ENCODE results near the gene OLFML2B. TPM values are rescaled to one million over a fixed set of nuclear protein-coding genes. Genes with fewer than 3 reads are reported as not detected.
"Not testable (repeated sequence)": the region's sequence is repeated elsewhere in the genome, so short reads cannot be mapped to it uniquely, and the experiment has no call there.

Gene OLFML2B
- total RNA-seq, 1 experiment from 2014 or later: not detected

GRCh38 chr1:162020150-162020549, 3.5 kb downstream of the OLFML2B start:
- ChIA-PET POLR2A (no interaction called here), CTCF (interaction anchor here (0.7 to 4.9 kb wide), 6 partner anchors 16 to 356 kb away, joined by 3 to 40 read pairs (median 4); no protein-coding TSS in a partner anchor)
- H3K4me3 Mint-ChIP-seq (ENCODE audit: unreplicated experiment): no peak overlapping the region
- no peaks in the 10 kb centered on the region for H3K9me3 Mint-ChIP-seq (ENCODE audit: unreplicated experiment)
- no peaks in the 10 kb centered on the region for H3K36me3 Mint-ChIP-seq (ENCODE audit: insufficient read depth, unreplicated experiment)
- DNase-seq (ENCODE audit: unreplicated experiment): no peak
- H3K4me1 Mint-ChIP-seq (ENCODE audit: insufficient read depth, unreplicated experiment): peaks cover 16% of the 10 kb centered on the region
- intact Hi-C loops (cut with micrococcal nuclease): loop anchor here (5.0 kb wide), 2 partner anchors 58 to 113 kb away; no protein-coding TSS in a partner anchor
- BruUV-seq (replicated peaks): no TSS peak
- H3K27ac Mint-ChIP-seq (ENCODE audit: low read depth, unreplicated experiment): no peak overlapping the region
- H3K27me3 Mint-ChIP-seq (ENCODE audit: insufficient read depth, unreplicated experiment): peaks cover 32% of the 10 kb centered on the region
- no peak for TF ChIP-seq CTCF (IDR thresholded peaks at IDR 0.05; ENCODE audit: unreplicated experiment)

DNA sequence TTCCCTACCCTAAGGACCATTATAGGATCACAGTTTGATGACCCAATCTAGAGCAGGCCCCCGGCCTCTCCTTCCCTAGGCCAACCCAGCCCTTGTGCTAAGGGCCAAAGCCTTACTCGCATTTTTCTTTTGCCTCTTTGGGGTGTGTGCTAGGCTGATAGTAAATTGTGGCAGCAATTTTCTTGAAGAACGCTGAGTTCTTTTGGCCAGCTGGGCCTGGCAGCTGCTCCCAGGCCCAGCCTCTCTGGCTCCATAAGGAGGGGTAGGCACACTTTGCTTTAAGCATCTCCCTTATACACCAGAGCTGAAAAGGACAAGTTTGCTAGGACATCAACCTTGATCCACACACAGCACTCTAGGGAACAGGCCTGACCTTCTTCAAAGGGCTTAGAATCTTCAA, 4.2 kb downstream of the OLFML2B start:
- CTCF ChIA-PET: interaction anchor here (0.6 to 4.9 kb wide), 11 partner anchors 16 to 236 kb away, joined by 3 to 40 read pairs (median 3); no protein-coding TSS in a partner anchor
- peaks cover 14% of the 10 kb centered on the region for H3K4me1 Mint-ChIP-seq (ENCODE audit: insufficient read depth, unreplicated experiment)
- no peak for TF ChIP-seq CTCF (IDR thresholded peaks at IDR 0.05; ENCODE audit: unreplicated experiment)

DNA sequence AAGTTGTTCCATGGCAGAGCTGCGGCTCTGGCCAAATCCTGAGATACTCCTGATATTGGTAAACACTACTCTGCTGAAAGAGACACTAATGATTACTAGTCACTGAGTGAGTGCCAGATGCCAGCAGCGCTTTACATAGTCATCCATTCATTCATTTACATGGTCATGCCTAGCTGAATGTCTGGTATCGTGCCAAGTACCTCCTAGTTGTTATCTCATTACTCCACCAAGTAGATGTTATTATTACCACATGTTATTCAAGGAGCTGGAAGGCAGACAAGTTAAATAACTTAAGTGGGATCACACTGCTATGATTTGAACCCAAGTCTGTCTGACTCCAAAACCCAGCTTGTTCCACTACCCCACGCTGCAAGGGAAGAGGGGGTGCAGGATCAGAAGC, 4.7 kb downstream of the OLFML2B start:
- peak; percentile 84 for DNase-seq (ENCODE audit: unreplicated experiment)
- intact Hi-C loops (cut with micrococcal nuclease): no loop called here
- H3K4me3 Mint-ChIP-seq (ENCODE audit: unreplicated experiment): no peak overlapping the region
- TF ChIP-seq CTCF (IDR thresholded peaks at IDR 0.05; ENCODE audit: unreplicated experiment): no peak
- ChIA-PET CTCF (interaction anchor here (0.6 to 4.9 kb wide), 14 partner anchors 15 to 1022 kb away, joined by 3 to 40 read pairs (median 3); no protein-coding TSS in a partner anchor), POLR2A (interaction anchor here (0.8 to 1.4 kb wide), 3 partner anchors 15 to 226 kb away, joined by 3 to 4 read pairs (median 4); no protein-coding TSS in a partner anchor)
- no peaks in the 10 kb centered on the region for H3K36me3 Mint-ChIP-seq (ENCODE audit: insufficient read depth, unreplicated experiment)
- H3K27me3 Mint-ChIP-seq (ENCODE audit: insufficient read depth, unreplicated experiment): peaks cover 42% of the 10 kb centered on the region
- H3K4me1 Mint-ChIP-seq (ENCODE audit: insufficient read depth, unreplicated experiment): peaks cover 10% of the 10 kb centered on the region
- H3K27ac Mint-ChIP-seq (ENCODE audit: low read depth, unreplicated experiment): no peak overlapping the region
- peaks cover 6% of the 10 kb centered on the region for H3K9me3 Mint-ChIP-seq (ENCODE audit: unreplicated experiment)
- BruUV-seq (replicated peaks): no TSS peak

More for the DNA sequence above, 4.2 kb downstream of the OLFML2B start:
- Mint-ChIP-seq H3K27ac (ENCODE audit: low read depth, unreplicated experiment) (no peak overlapping the region), H3K9me3 (ENCODE audit: unreplicated experiment) (peaks cover 1% of the 10 kb centered on the region), H3K4me3 (ENCODE audit: unreplicated experiment) (no peak overlapping the region), H3K36me3 (ENCODE audit: insufficient read depth, unreplicated experiment) (no peaks in the 10 kb centered on the region), H3K27me3 (ENCODE audit: insufficient read depth, unreplicated experiment) (peaks cover 37% of the 10 kb centered on the region)
- BruUV-seq (replicated peaks): no TSS peak
- DNase-seq (ENCODE audit: unreplicated experiment): no peak
- POLR2A ChIA-PET: interaction anchor here (0.8 to 1.4 kb wide), 3 partner anchors 15 to 226 kb away, joined by 3 to 4 read pairs (median 4); no protein-coding TSS in a partner anchor
- intact Hi-C loops (cut with micrococcal nuclease): no loop called here

DNA sequence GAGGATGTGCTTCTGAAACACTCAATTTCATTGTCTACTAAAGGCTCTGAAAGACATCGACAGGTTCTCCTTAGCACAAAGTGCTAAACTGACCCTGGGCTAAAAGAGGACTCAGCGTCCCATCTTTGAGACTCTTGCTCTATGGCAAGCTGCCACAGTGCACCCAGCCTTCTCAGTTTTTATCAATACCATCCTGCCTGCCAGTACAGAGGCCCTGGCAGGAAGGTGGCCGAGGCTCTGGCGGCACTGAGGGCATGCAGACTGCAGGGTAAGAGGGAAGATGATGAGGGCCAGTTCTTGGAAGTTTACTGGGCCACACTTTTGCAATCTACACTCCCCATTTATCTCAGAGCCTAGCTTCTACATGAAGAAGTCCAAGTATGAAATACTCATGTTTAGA, 5.3 kb downstream of the OLFML2B start:
- no peak for TF ChIP-seq CTCF (IDR thresholded peaks at IDR 0.05; ENCODE audit: unreplicated experiment)
- no peak overlapping the region for H3K4me3 Mint-ChIP-seq (ENCODE audit: unreplicated experiment)
- CTCF ChIA-PET: interaction anchor here (0.6 to 4.9 kb wide), 9 partner anchors 14 to 1021 kb away, joined by 3 to 40 read pairs (median 3); no protein-coding TSS in a partner anchor
- peaks cover 47% of the 10 kb centered on the region for H3K27me3 Mint-ChIP-seq (ENCODE audit: insufficient read depth, unreplicated experiment)
- H3K9me3 Mint-ChIP-seq (ENCODE audit: unreplicated experiment): peaks cover 12% of the 10 kb centered on the region
- no peaks in the 10 kb centered on the region for H3K36me3 Mint-ChIP-seq (ENCODE audit: insufficient read depth, unreplicated experiment)
- BruUV-seq (replicated peaks): no TSS peak
- no peak overlapping the region for H3K27ac Mint-ChIP-seq (ENCODE audit: low read depth, unreplicated experiment)
- intact Hi-C loops (cut with micrococcal nuclease): no loop called here
- H3K4me1 Mint-ChIP-seq (ENCODE audit: insufficient read depth, unreplicated experiment): peaks cover 7% of the 10 kb centered on the region
- POLR2A ChIA-PET: interaction anchor here (1.0 to 1.4 kb wide), 4 partner anchors 14 to 133 kb away, joined by 3 to 4 read pairs (median 4); no protein-coding TSS in a partner anchor
- no peak for DNase-seq (ENCODE audit: unreplicated experiment)

DNA sequence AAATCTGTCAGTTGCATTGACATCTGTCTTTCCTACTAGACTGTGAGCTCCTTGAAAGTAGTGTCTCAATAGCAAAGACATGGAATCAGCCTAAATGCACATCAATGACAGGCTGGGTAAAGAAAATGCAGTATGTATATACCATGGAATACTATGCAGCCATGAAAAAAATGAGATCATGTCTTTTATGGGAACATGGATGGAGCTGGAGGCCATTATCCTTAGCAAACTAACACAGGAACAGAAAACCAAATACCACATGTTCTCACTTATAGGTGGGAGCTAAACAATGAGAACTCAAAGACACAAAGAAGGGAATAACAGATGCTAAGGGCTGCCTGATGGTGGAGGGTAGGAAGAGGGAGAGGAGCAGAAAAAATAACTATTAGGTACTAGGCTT, 5.9 kb downstream of the OLFML2B start:
- H3K36me3 Mint-ChIP-seq (ENCODE audit: insufficient read depth, unreplicated experiment); H3K27ac Mint-ChIP-seq (ENCODE audit: low read depth, unreplicated experiment); BruUV-seq (replicated peaks); DNase-seq (ENCODE audit: unreplicated experiment); intact Hi-C loops (cut with micrococcal nuclease); H3K4me1 Mint-ChIP-seq (ENCODE audit: insufficient read depth, unreplicated experiment); H3K4me3 Mint-ChIP-seq (ENCODE audit: unreplicated experiment): not testable (repeated sequence)
- ChIA-PET CTCF (interaction anchor here (3.3 to 4.9 kb wide), 2 partner anchors 18 to 225 kb away, joined by 23 to 40 read pairs; no protein-coding TSS in a partner anchor), POLR2A (interaction anchor here (1.0 to 1.1 kb wide), 3 partner anchors 14 to 133 kb away, joined by 3 read pairs; no protein-coding TSS in a partner anchor)
- H3K27me3 Mint-ChIP-seq (ENCODE audit: insufficient read depth, unreplicated experiment): peaks cover 43% of the 10 kb centered on the region
- H3K9me3 Mint-ChIP-seq (ENCODE audit: unreplicated experiment): peaks cover 12% of the 10 kb centered on the region
